ENCODE measurements around the gene DUSP28. TPM values are rescaled to one million over a fixed set of nuclear protein-coding genes. Genes with fewer than 3 reads are reported as not detected.
"Not testable (repeated sequence)": the region's sequence is repeated elsewhere in the genome, so short reads cannot be mapped to it uniquely, and the experiment has no call there.

Gene DUSP28
- total and polyA plus RNA-seq, 4 donors = 1.9 to 4.1 (median 3.0) TPM

GRCh38 chr2:240520974-240521350, 39.2 kb upstream of the DUSP28 start:
- H3K4me1 ChIP-seq (ENCODE audit: control insufficient read depth in 4 of 4, insufficient read depth in 4 of 4, low read length in 3 of 4) = peaks cover 0 to 2% (median 0%) of the 10 kb centered on the region in 4 donors

GRCh38 chr2:240521885-240522284, 38.3 kb upstream of the DUSP28 start:
- H3K9ac ChIP-seq (ENCODE audit: low read depth in 1 of 2, low read length in 2 of 2); H3K4me3 ChIP-seq (ENCODE audit: low read depth in 1 of 3, low read length in 3 of 3); H3K27ac ChIP-seq (ENCODE audit: low read depth in 1 of 2, low read length in 2 of 2); H3K9me3 ChIP-seq (ENCODE audit: control insufficient read depth in 4 of 4, low read length in 3 of 4); H3K27me3 ChIP-seq (ENCODE audit: control insufficient read depth in 4 of 4, insufficient read depth in 4 of 4, low read length in 3 of 4); DNase-seq (ENCODE audit: low spot score); H3K4me1 ChIP-seq (ENCODE audit: control insufficient read depth in 4 of 4, insufficient read depth in 4 of 4, low read length in 3 of 4): not testable (repeated sequence)
- peaks cover 0 to 16% (median 7%) of the 10 kb centered on the region in 4 donors for H3K36me3 ChIP-seq (ENCODE audit: control insufficient read depth in 4 of 4, insufficient read depth in 3 of 4, low read depth in 1 of 4, low read length in 3 of 4)
- WGBS = 98% methylated on average over 5 of the region's 5 CpGs

More at GRCh38 chr2:240520974-240521350, 39.2 kb upstream of the DUSP28 start:
- Histone ChIP-seq H3K4me3 (ENCODE audit: low read depth in 1 of 3, low read length in 3 of 3) (no peak overlapping the region), H3K9ac (ENCODE audit: low read depth in 1 of 2, low read length in 2 of 2) (no peak overlapping the region), H3K27ac (ENCODE audit: low read depth in 1 of 2, low read length in 2 of 2) (no peak overlapping the region), H3K36me3 (ENCODE audit: control insufficient read depth in 4 of 4, insufficient read depth in 3 of 4, low read depth in 1 of 4, low read length in 3 of 4) (peaks cover 0 to 16% (median 6%) of the 10 kb centered on the region in 4 donors), H3K27me3 (ENCODE audit: control insufficient read depth in 4 of 4, insufficient read depth in 4 of 4, low read length in 3 of 4) (no peaks in the 10 kb centered on the region), H3K9me3 (ENCODE audit: control insufficient read depth in 4 of 4, low read length in 3 of 4) (no peaks in the 10 kb centered on the region)
- 96% methylated on average over 12 of the region's 12 CpGs for WGBS
- TF ChIP-seq SP1 (IDR thresholded peaks at IDR 0.05) (no peak), RXRA (IDR thresholded peaks at IDR 0.05) (no peak), FOXA2 (IDR thresholded peaks at IDR 0.05) (no peak), ZBTB33 (IDR thresholded peaks at IDR 0.05) (no peak), HNF4G (IDR thresholded peaks at IDR 0.05) (no peak)
- DNase-seq (ENCODE audit: low spot score) = no peak

GRCh38 chr2:240522406-240522805, 37.8 kb upstream of the DUSP28 start:
- Histone ChIP-seq H3K27me3 (ENCODE audit: control insufficient read depth in 4 of 4, insufficient read depth in 4 of 4, low read length in 3 of 4) (no peaks in the 10 kb centered on the region), H3K4me1 (ENCODE audit: control insufficient read depth in 4 of 4, insufficient read depth in 4 of 4, low read length in 3 of 4) (peaks cover 0 to 2% (median 0%) of the 10 kb centered on the region in 4 donors), H3K9ac (ENCODE audit: low read depth in 1 of 2, low read length in 2 of 2) (no peak overlapping the region), H3K27ac (ENCODE audit: low read depth in 1 of 2, low read length in 2 of 2) (no peak overlapping the region), H3K9me3 (ENCODE audit: control insufficient read depth in 4 of 4, low read length in 3 of 4) (no peaks in the 10 kb centered on the region), H3K36me3 (ENCODE audit: control insufficient read depth in 4 of 4, insufficient read depth in 3 of 4, low read depth in 1 of 4, low read length in 3 of 4) (peaks cover 0 to 18% (median 7%) of the 10 kb centered on the region in 4 donors), H3K4me3 (ENCODE audit: low read depth in 1 of 3, low read length in 3 of 3) (no peak overlapping the region)
- no peak for DNase-seq (ENCODE audit: low spot score)
- 98% methylated on average over 12 of the region's 12 CpGs for WGBS
- no peak for TF ChIP-seq ATF3 (IDR thresholded peaks at IDR 0.05)
- no peak for TF ChIP-seq JUND (IDR thresholded peaks at IDR 0.05)
- TF ChIP-seq HNF4A (conservative IDR thresholded peaks at IDR 0.05) = no peak
- no peak for TF ChIP-seq NR2F2 (IDR thresholded peaks at IDR 0.05)
- TF ChIP-seq RXRA (IDR thresholded peaks at IDR 0.05) = no peak
- TF ChIP-seq REST (IDR thresholded peaks at IDR 0.05) = no peak
- no peak for TF ChIP-seq FOXA2 (IDR thresholded peaks at IDR 0.05)
